Peyer's patch (tissue), 4 donors: ENCODE measurements around the gene GPSM1.

Experiments used
- CTCF ChIP-seq, 6 experiments: fragments of 450-650 bp in 4 of 6; fragments of 200-600 bp in 2 of 6; sonication (generic) in 1 of 6; IDR thresholded peaks; one replicate each; pipeline ENCODE4 v1.5.1; 2017 to 2019; ENCODE audit warnings: antibody characterized with exemption in 6 of 6, mild to moderate bottlenecking in 3 of 6, moderate library complexity in 1 of 6
- POLR2A ChIP-seq, 2 donors: fragments of 450-650 bp; IDR thresholded peaks; one replicate each; pipeline ENCODE4 v1.5.1; 2017; ENCODE audit warnings: antibody characterized with exemption in 2 of 2, mild to moderate bottlenecking in 2 of 2, moderate library complexity in 2 of 2

GRCh38 chr9:136333486-136333885 lies 6.1 kb downstream of the GPSM1 start:
- TF ChIP-seq POLR2A (IDR thresholded peaks at IDR 0.05) (no peak), CTCF (IDR thresholded peaks at IDR 0.05) (no peak)
